CD4-positive, alpha-beta T cell treated with Interleukin-17A for 4 hours (primary cell): ENCODE measurements around the gene SDK1.

Experiments
- DNase-seq: peaks from one replicate; pipeline ENCODE4 v3.0.0-alpha.2; 2020; ENCODE audit warnings: mixed read lengths

SDK1 gene

DNA sequence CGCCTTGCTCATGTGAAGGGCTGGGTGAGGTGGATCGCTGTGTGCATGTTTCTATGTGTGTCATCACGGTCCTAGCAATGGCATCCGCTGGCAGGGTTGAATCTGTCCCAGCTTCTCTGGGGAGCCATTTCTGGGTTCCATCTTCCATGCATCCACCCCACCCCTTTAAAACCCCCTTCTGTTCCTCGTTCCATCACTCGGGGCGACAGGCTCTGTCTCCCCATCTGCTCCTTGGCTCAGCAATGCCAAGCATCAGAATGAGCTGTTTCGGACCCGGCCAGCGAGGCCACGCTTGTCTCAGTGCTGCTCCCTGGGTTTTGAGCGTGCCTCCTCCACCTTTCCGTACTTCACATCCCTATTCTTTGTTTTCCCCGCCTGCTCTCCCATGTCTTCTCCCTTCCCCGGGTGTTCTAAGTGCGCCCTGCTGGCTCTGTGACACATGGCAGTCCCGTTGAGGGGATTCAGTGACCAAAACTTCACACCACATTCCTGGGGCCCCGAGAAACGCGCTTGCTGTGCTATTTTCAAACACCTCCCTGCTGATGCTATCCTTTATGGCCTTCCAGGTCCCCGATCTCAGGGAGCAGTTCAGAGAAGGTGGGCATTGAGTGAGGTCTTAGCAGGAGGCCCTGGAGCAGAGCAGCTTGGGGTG, 827.0 kb downstream of the SDK1 start:
- no peak for DNase-seq

DNA sequence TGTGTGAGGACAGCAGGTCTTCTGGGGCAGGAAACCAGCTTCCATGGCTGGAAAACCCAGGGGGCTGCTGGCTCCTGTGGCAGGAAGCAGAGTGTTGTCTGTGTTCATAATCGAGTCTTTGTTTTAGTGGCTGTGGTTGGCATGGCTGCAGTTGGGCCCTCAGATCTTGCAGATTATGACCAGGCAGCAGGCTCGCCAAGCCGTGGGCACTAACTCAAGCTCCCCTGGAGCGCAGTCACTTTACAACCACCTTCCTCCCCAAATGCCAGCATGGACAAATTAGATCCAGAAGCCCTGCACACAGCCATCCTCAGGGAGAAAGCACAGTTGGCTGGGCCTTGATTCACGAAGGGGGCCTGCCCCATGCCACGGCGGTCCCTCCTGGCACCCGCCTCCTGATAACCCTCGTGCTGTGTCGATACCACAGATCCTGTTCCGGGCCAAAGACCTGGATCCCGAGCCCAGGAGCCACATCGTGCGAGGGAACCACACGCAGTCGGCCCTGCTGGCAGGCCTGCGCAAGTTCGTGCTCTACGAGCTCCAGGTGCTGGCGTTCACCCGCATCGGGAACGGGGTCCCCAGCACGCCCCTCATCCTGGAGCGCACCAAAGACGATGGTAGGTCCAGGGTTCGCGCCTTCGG, 828.5 kb downstream of the SDK1 start:
- DNase-seq, result no peak

DNA sequence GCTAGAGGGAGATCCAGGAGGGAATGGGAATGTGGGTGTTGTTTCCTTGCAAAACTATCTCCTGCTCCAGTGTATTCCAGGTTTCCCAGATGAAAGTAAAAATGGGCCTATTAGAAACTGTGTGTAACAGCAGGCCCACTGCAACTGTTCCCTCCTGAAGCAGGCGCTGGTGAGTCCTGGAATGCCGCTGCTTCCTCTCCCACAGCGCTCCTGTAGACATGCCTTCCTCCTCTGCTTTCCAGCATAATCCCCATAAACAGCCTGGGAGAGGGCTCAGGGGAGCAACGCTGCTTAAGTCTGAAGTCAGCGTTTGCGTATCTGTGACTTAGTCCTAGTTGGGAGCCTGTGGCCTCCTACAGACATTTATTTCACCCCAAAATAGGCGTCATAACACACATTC, 830.0 kb downstream of the SDK1 start:
- DNase-seq, result no peak

DNA sequence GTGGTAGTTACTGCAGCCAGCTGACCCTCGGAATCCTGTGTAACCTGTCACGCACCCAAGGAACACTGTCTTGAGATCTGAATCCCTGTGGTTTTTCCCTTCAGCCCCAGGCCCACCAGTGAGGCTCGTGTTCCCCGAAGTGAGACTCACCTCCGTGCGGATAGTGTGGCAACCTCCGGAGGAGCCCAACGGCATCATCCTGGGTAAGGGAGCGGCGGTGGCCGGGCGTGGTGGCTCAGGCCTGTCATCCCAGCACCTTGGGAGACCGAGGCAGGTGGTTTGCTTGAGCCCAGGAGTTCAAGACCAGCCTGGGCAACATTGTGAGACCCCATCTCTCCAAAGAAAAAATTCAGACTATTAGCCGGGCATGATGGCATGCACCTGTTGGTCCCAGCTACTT, 831.2 kb downstream of the SDK1 start:
- DNase-seq, result no peak

DNA sequence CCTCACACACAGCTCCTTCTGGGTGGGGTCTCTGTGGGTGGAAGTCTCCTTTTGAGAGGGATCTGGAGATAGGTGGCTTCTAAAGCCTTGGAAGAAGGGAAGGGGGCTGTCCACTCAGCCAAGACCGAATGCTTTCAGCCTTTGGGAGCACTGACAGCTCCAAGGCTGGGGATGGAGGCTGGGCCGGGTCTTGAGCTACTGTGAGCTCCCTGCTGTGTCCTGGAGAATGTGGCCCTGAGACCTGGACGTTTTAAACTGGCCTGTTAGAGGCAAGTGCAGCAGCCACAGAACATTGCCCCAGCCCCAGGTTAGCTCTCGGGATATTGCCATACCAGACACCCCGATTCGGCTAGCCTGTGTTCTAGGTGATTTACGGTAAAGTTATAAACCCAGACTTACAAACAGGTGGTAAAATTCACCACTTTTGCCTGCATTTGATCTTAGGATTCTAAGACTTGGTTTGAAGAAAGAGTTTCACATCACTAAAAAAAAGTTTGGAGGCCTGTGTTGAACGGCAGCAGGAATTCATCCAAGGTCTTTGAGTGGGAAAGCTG, 832.5 kb downstream of the SDK1 start:
- no peak for DNase-seq

DNA sequence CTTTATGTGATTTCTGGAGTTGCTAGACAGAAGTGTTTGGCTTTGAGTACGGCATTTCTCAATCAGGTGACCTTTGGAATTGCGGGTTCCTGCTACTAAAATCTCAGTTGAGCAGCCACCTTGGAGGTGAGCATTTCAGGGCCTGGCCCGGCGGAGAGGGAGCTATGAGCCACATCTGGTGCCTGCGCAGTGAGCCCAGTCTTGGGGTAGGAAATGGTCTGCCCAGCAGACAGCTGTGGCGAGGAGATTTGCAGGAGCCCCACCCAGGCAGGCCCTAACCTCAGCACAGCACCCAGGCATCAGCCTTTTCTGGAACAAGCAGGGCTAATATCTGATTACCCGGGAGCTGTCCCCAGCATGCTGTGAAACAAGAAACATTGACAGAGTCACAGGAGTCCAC, 833.2 kb downstream of the SDK1 start:
- no peak for DNase-seq

DNA sequence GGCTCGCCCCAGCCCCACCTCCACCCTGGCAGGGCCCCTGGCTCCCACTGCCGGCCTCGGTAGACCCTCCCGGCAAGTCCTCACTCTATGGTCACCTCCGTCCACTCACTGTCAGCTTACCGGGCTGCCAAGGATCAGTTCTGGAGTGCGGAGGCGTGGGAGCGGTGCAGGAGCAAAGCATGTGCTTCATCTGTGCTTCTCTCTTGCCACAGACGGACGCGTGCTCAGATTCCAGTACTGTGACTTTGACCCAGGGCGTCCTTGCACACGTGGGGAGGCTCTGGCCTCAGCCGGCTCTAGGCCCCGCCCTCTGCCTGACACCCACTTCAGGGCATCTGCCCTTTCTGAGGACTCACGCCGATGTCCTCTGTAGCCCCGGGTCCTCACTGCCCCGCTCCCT, 833.6 kb downstream of the SDK1 start:
- no peak for DNase-seq

DNA sequence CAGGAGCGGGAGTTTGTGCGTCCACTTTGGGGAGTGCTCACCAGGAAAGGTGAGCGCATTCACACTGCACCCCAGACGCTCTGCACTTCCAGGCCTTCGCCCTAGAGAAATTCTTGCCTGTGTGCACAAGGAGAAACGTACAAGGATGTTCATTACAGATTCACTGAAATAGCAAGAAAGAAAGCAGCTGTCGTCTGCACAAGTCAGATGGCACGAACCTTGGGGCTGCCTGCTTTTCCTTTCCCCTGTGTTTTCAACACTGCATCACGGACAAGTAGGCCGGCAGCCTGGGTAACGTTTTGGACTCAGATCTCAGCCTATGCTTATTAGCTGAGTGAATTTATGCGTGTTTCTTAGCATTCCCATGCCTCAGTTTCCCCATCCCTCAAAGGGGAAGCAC, 834.2 kb downstream of the SDK1 start:
- DNase-seq, result no peak

DNA sequence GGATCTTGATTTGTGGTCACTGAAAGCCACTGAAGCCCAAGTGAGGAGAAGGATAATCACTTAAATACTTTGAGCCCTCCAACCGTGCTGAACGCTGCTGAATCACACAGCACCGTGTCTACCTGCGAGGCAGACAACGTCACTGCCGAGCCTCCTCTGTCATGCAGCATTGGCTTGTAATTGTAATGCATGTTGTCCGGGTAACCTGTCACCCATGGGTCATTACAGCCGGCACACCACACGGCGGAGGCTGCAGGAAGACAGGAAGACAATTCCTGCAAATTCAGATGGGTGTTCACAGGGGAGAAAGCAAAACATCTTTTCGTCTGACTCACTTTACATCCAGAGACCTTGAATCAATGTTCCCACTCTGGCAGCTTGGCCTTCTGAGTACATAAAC, 835.0 kb downstream of the SDK1 start:
- DNase-seq, result no peak

DNA sequence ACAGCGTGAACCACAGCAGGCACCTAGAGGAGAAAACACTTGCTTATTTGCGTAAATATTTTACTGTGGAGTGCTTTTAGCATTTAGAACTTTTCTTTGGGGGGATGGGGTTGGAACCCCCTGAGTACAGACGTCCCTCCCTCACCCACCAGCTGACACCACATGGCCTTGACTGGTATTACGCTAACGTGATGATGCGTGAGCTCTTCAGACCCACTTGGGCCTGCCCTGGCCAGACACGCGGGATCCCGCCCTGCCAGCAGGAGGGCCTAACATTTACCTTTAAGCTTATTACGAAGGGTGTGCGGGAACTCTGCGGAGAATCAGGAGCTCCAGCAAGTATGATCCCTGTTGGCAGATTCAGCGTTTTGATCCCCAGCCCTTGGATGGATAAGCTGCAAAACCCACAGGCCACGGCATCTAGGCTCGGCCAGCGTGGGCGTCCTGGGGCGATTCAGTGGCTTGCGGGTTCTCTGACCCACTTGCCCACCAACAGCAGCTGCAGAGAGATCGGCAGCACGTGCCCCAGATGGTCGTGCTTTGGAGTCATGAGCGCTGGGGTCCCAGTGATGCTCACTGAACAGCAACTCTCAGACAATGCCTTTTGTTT, 835.6 kb downstream of the SDK1 start:
- DNase-seq, result no peak

DNA sequence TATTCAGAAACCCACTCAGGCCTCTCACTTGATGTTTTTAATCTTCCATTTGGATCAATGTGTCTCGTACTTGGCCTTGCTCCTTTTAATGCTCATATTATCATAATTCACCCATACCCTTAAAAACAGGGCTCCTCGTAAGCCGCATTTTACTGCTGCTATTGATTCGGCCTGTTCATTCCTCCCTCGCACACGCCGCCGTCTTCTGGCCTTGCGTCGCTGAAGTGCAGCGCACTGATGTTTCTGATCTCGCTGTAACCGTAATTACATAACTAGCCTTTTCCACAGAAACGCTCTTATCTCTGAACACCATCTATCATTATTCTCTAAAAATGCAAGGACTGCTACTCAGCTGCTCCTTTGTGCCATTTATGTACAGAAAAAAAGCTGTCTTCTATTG, 836.5 kb downstream of the SDK1 start:
- no peak for DNase-seq

DNA sequence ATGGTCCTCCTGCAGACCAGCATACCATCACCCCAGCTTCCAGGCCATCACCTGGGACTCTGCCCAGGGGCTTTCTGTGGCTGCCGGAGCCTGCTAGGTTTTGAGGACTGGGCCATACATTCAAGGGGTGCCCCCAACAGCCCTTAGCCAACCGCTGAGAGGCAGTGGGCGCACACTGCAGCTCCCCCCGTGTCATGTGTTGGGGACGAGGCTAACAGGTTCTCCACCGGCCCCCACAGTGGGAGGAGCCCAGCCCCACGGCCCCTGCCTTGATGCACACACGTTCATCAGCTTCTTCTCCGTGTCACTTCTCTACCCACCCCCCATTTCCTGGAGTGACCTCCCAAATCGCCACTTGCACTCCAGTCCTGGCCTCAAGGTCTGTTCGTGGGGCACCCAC, 837.8 kb downstream of the SDK1 start:
- no peak for DNase-seq

DNA sequence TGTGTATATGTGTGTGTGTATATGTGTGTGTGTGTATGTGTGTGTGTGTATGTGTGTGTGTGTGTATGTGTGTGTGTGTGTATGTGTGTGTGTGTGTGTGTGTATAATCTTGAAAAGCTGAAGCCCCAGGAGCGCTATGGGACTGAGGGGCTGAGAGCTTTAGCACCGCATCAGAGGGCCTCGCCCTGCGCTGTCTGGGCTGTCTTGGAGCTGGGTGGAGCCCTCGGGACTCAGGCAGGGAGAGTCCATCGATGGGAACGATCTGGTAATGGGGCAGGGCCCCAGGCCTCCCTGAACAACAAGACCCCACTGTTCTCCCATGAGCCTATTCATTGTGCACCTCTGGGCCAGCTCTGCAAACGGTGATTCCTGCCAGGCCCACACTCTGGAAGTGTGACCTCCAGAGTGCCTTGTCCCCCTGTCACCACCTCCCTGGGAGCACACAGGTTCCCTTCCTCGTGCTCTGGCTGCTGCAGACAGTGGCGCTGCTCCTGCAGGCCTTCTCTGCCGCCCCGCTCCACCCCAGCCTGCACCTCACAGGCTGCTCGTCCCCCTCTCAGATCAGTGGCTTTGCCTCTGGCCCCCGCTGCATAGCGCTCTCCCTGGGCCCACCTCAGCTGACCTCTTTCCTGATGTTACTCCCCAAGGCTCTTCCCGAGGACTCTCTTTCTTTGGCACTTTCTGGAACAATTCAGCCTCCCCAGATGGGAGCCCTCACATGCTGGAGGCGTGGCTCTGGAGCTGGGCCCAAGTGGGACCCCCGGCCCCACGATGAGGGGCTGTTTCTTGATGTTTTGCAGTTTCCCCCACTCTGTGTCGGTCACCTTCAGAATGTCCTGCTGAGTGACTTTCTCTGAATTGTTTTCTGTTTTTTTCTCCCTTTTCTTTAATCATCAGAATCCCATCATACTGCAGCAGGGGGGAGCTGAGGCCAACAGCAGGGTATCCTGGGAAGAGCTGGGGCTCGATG, 838.9 kb downstream of the SDK1 start:
- DNase-seq, result no peak

DNA sequence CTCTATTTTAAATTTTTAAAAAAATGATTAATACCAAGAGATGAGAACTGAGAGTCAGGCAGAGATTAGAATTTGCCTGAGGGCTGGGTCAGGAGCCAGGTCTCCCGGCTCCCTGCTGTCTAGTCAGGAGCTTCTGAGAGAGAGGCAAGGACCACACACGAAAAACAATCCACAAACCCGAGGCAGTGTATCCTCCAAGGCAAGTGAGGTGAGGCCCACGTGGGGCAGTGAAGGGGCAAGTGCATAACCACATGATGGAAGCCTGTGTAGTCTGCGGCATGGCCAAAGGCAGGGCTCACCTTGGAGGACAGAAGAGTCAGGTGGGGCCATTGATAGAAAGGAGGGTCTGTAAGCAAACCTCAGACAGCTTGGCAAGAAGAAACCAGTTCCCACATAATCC, 839.9 kb downstream of the SDK1 start:
- DNase-seq, result no peak

DNA sequence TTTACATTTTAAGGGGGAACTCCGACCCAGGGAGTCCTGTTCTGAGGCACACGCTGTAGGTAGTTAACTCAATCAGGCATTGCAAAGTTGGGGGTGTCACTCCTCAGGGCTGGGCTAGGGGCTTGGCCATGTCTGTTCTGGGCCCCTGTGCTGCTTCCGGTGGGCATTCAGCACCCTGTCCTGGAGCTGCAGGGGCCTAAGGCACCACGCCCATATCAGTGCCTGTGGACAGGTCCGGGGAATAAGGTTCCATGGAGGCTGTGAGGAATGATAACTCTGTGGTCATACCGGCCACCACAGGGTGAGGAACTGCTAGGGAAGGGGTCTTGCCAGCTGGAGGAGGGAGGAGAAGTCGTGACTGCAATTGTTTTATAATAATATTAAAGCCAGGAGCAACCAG, 842.0 kb downstream of the SDK1 start:
- no peak for DNase-seq

DNA sequence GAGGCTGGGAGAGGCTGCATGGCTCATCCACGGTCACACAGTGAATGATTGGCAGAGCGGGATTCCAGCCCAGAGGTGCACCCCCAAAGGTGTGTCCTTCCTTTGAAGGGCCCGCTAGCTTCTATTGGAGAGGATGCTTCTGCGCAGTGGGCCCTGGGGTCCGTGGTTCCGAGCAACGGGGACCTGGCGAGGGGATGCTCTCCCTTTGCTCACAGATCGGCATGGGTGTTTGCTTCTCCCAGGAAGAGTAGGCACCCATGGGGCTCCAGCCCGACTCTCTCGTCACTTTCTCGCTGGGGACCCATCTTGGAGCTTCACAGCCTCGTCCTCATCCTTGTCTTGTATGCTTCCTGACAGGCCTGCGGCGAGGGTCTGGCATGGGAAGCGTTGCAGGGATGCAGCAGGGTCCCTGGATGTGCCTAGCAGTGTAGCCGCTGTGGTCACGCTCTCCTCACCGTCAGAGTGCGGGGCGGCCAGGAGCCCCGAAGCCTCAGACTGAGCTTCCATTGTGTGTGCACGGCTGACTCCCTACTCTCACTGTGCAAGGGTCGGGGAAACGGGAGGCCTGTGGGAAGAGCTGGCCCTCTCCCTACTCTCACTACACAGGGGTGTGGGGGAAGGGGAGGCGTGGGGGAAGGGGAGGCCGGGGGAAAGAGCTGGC, 842.6 kb downstream of the SDK1 start:
- DNase-seq, result no peak

DNA sequence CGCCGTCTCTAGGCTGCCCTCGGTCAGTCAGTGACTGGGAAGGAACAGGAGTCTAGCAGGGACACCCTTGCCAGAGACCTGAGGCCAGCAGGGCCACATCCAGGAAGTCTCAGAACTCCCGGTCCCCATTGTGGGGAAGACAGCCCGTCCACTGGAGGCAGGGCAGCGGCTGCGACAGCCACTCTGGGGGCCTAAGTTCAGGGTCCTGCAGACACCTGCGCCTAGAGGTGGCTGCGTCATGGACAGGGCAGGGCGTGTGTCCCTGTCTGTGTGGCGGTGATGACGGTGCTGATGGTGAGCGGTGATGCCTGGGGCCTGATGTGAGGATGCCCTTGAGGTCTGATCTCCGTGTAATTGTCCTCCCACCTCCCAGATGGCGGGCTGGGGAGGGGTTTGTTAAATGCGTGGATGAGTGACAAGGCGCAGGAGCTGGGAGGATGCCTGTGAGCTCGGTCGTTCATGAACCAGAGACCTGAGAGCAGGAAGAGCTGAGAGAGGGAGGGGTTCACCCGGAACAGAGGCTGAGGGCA, 843.2 kb downstream of the SDK1 start:
- no peak for DNase-seq

DNA sequence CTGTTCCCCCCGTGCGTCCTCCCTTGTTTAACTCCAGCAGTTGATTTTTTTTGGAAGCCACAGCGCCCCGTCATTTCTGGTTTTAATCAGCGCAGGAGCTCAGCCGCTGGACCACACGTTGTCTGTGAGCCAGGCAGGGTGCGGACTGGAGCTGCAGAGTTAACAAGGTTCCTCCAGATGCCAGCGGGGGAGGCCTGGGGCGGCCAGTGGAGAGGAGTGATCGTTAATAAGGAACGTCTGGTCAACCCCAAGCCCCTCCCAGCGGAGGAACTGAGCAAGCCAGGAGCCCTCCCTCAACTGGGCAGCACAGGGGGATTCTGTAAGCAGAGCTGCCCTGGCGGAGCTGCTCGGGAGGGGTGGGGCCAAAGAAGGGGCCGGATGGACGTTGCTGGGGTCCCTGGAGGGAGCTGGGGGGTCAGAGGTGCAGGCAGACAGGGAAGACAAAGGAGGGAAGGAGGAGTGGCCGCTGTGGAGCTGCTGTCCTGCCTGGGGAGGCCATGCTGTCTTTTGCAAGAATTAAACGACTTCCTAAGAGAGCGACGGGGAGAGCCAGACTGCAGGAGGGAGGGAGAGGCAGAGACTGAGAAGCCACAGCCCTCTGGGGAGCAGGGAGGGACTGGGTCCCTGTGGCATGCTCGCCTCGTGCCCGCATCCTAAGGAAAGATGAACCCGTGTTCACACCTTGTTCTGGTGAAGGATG, 843.9 kb downstream of the SDK1 start:
- DNase-seq, result peak; percentile 6

DNA sequence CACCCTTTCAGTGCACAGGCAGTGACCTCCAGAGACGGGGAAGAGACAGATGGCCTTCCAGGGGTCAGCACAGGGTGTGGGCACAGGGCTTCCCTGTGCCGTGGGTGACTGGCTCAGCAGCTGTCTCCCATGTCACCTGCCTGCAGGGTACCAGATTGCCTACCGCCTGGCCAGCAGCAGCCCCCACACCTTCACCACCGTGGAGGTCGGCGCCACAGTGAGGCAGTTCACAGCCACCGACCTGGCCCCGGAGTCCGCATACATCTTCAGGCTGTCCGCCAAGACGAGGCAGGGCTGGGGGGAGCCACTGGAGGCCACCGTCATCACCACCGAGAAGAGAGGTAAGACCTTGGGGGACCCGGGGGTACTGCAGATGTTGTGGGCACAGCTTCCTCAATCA, 844.5 kb downstream of the SDK1 start:
- no peak for DNase-seq

DNA sequence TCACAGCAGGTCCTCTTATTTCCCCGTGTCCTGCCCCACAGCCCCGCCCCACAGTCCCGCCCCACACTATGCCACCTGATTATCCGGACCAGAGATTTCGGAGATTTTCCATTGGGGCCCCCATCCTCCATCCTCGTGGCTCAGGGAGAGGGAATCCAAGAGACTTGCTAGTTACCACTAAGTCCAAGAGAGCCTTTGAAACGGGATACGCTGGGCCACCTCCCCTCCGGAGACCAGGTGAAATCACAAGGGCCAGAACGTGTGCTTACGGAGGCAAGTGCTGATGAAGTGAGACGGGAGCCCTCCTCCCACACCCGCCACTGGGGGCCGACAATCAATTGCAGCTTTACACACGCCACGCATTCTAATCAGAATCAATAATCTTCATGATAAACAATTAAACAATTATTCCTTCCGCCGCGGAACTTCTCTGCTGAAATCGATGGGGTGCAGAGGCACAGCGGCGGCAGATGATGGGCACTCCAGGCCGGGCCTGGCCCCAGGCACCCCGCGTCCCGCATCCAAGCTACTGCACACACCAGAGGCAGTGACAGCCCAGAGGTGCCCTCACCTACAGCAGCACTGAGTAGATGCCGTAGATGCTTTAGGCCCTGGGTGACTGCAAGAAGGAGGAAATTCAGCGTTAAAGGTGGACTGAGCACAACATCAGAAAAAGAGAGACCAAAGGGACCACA, 847.0 kb downstream of the SDK1 start:
- no peak for DNase-seq

DNA sequence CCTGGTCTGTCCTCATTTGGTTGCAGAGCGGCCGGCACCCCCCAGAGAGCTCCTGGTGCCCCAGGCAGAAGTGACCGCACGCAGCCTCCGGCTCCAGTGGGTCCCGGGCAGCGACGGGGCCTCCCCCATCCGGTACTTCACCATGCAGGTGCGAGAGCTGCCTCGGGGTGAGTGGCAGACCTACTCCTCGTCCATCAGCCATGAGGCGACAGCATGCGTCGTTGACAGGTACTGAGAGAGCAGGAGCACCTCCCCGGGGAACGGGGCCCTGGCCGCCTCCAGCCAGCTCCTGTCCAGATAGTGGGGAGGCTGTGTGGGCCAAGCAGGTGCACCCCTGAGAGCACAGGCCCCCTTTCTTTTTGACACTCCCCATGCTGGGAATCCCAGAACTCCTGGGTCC, 848.2 kb downstream of the SDK1 start:
- DNase-seq, result no peak
